ENCODE results near the gene JUP. TPM values are rescaled to one million over a fixed set of nuclear protein-coding genes. Genes with fewer than 3 reads are reported as not detected.

The JUP gene
- total and polyA plus RNA-seq, 8 donors, result 59.5 to 248 (median 90.1) TPM

DNA sequence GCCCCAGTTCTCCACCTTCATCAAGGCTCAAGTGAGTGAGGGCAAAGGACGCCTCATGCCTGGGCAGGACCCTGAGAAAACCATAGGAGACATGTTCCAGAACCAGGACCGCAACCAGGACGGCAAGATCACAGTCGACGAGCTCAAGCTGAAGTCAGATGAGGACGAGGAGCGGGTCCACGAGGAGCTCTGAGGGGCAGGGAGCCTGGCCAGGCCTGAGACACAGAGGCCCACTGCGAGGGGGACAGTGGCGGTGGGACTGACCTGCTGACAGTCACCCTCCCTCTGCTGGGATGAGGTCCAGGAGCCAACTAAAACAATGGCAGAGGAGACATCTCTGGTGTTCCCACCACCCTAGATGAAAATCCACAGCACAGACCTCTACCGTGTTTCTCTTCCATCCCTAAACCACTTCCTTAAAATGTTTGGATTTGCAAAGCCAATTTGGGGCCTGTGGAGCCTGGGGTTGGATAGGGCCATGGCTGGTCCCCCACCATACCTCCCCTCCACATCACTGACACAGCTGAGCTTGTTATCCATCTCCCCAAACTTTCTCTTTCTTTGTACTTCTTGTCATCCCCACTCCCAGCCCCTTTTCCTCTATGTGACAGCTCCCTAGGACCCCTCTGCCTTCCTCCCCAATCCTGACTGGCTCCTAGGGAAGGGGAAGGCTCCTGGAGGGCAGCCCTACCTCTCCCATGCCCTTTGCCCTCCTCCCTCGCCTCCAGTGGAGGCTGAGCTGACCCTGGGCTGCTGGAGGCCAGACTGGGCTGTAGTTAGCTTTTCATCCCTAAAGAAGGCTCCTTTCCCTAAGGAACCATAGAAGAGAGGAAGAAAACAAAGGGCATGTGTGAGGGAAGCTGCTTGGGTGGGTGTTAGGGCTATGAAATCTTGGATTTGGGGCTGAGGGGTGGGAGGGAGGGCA, 36.0 kb upstream of the JUP start:
- peaks cover 9 to 42% (median 32%) of the 10 kb centered on the region in 4 donors for H3K36me3 ChIP-seq
- 64 to 78% (median 72%) methylated on average over 11 to 12 of the region's 12 CpGs for WGBS, 5 donors

DNA sequence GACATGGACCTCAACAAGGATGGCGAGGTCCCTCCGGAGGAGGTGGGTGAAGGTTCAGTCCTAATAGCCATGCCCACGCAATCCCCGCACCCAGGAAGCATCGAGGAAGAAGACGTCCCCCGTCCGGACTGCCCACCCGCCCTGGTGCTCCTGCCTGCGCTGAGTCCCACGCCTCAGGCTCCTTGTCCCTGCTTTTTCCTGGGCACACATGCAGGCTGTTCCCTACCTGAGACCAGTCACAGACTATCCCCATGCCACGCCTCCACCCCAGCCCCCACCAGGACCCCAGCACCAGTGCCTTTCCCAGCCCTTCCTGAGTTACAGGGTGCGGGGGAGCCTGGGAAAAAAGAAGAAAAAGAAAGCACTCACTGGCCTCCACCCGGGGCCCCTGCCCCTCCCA, 35.3 kb upstream of the JUP start:
- peaks cover 9 to 35% (median 25%) of the 10 kb centered on the region in 4 donors for H3K36me3 ChIP-seq
- WGBS, 5 donors, result 79 to 85% (median 80%) methylated on average over 12 to 14 of the region's 14 CpGs
- no peaks in the 10 kb centered on the region for H3K27me3 ChIP-seq
- no peak overlapping the region for H3K4me3 ChIP-seq
- intact Hi-C loops (cut with DNase I; ENCODE audit: low total_unique reads), result no loop called here
- no peaks in the 10 kb centered on the region for H3K9me3 ChIP-seq
- H3K27ac ChIP-seq, result no peak overlapping the region
- TF ChIP-seq EP300 (IDR thresholded peaks at IDR 0.05), result no peak
- TF ChIP-seq, protein P1, sequence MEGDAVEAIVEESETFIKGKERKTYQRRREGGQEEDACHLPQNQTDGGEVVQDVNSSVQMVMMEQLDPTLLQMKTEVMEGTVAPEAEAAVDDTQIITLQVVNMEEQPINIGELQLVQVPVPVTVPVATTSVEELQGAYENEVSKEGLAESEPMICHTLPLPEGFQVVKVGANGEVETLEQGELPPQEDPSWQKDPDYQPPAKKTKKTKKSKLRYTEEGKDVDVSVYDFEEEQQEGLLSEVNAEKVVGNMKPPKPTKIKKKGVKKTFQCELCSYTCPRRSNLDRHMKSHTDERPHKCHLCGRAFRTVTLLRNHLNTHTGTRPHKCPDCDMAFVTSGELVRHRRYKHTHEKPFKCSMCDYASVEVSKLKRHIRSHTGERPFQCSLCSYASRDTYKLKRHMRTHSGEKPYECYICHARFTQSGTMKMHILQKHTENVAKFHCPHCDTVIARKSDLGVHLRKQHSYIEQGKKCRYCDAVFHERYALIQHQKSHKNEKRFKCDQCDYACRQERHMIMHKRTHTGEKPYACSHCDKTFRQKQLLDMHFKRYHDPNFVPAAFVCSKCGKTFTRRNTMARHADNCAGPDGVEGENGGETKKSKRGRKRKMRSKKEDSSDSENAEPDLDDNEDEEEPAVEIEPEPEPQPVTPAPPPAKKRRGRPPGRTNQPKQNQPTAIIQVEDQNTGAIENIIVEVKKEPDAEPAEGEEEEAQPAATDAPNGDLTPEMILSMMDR (IDR thresholded peaks at IDR 0.05), result no peak
- TF ChIP-seq POLR2AphosphoS5 (IDR thresholded peaks at IDR 0.05), result no peak
- no peak for TF ChIP-seq POLR2A (IDR thresholded peaks at IDR 0.05)
- no peak for DNase-seq
- H3K4me1 ChIP-seq, result peaks cover 0 to 7% (median 0%) of the 10 kb centered on the region in 4 donors

More for the DNA sequence above, 36.0 kb upstream of the JUP start:
- Histone ChIP-seq H3K27me3 (no peaks in the 10 kb centered on the region), H3K4me3 (no peak overlapping the region), H3K27ac (no peak overlapping the region), H3K4me1 (peaks cover 0 to 7% (median under 1%) of the 10 kb centered on the region in 4 donors), H3K9me3 (no peaks in the 10 kb centered on the region)
- TF ChIP-seq EP300 (IDR thresholded peaks at IDR 0.05), result no peak
- TF ChIP-seq, protein P1 (IDR thresholded peaks at IDR 0.05), result no peak
- no peak for TF ChIP-seq POLR2AphosphoS5 (IDR thresholded peaks at IDR 0.05)
- no peak for TF ChIP-seq POLR2A (IDR thresholded peaks at IDR 0.05)
- DNase-seq, result no peak
- intact Hi-C loops (cut with DNase I; ENCODE audit: low total_unique reads), result no loop called here

DNA sequence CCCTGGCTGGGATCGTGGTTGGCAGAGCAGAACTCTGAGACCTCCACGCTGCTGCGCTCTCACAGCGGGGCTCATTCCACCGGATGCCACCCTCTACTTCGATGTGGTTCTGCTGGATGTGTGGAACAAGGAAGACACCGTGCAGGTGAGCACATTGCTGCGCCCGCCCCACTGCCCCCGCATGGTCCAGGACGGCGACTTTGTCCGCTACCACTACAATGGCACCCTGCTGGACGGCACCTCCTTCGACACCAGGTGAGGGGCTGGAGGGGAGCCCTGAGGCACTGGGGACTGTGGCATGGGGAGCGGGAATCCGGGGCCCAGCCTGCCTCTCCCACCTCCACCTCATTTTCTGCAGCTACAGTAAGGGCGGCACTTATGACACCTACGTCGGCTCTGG, 31.5 kb upstream of the JUP start:
- no peak for DNase-seq

DNA sequence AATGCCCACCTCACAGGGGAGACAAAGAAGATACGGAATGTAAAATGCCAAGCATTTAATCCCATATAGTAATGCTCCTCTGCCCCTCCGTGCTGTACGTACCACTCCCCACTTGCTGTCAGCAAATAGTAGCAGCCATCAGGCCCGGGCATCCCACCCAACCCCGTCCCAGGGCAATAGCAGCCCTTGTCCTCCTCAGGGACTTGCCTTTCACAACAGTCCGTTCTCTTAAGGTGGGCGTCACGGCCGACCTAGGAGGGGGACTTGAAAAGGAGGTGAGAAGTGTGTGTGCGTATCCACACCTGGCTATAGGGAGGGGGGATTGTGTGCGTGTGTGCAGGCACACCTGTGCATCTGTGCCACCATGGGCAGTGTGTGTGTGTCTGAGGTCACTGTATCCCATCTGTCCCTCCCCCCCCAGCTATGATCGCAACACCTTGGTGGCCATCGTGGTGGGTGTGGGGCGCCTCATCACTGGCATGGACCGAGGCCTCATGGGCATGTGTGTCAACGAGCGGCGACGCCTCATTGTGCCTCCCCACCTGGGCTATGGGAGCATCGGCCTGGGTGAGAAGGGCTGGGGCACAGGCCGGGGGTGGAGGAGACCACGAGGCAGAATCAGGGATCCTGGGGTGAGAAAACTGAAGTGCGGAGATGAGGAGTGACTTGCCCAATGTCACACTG, 30.3 kb upstream of the JUP start:
- Histone ChIP-seq H3K27me3 (peaks cover 0 to 12% (median 0%) of the 10 kb centered on the region in 3 donors), H3K4me1 (peaks cover 6 to 24% (median 20%) of the 10 kb centered on the region in 4 donors), H3K4me3 (no peak overlapping the region), H3K36me3 (peaks cover 0 to 7% (median 0%) of the 10 kb centered on the region in 4 donors), H3K9me3 (no peaks in the 10 kb centered on the region), H3K27ac (no peak overlapping the region)
- TF ChIP-seq EP300 (IDR thresholded peaks at IDR 0.05) (no peak), POLR2AphosphoS5 (IDR thresholded peaks at IDR 0.05) (no peak), POLR2A (IDR thresholded peaks at IDR 0.05) (no peak)
- TF ChIP-seq, protein P1 (IDR thresholded peaks at IDR 0.05), result no peak
- intact Hi-C loops (cut with DNase I; ENCODE audit: low total_unique reads), result no loop called here
- 91 to 95% (median 93%) methylated on average over 19 to 23 of the region's 23 CpGs for WGBS, 5 donors
- DNase-seq, result no peak

More for the DNA sequence above, 31.5 kb upstream of the JUP start:
- Histone ChIP-seq H3K27ac (no peak overlapping the region), H3K9me3 (no peaks in the 10 kb centered on the region), H3K4me3 (no peak overlapping the region), H3K36me3 (peaks cover 0 to 7% (median 0%) of the 10 kb centered on the region in 4 donors), H3K4me1 (peaks cover 0 to 12% (median 8%) of the 10 kb centered on the region in 4 donors), H3K27me3 (peaks cover 0 to under 1% (median 0%) of the 10 kb centered on the region in 3 donors)
- intact Hi-C loops (cut with DNase I; ENCODE audit: low total_unique reads), result no loop called here
- no peak for TF ChIP-seq POLR2A (IDR thresholded peaks at IDR 0.05)
- TF ChIP-seq POLR2AphosphoS5 (IDR thresholded peaks at IDR 0.05), result no peak
- TF ChIP-seq, protein P1 (IDR thresholded peaks at IDR 0.05), result no peak
- TF ChIP-seq EP300 (IDR thresholded peaks at IDR 0.05), result no peak
- WGBS, 5 donors, result 94 to 97% (median 97%) methylated on average over 17 to 20 of the region's 20 CpGs

Data from stomach (tissue), 9 donors.